Neural progenitor cell (in vitro differentiated cells): ENCODE data around the gene TMEM239. TPM values are rescaled to one million over a fixed set of nuclear protein-coding genes. Genes with fewer than 3 reads are reported as not detected.
A peak's percentile ranks its signal among the peaks of the same experiment; 100 is the strongest.

Source experiments
- DNase-seq: peaks from one replicate; pipeline ENCODE4 v3.0.0-alpha.2; 2016; ENCODE audit warnings: low spot score
- H2AFZ ChIP-seq: fragments of 200-600 bp; sonication (generic); replicated peaks from 2 replicates; pipeline ENCODE4 v1.6.1; 2016; ENCODE audit warnings: antibody characterized with exemption
- H3F3A ChIP-seq: fragments of 200-600 bp; sonication (generic); 2 replicates; pipeline ENCODE4 v1.6.1; 2016; ENCODE audit warnings: antibody characterized with exemption, low read depth
- H3K27ac ChIP-seq: fragments of 200-600 bp; sonication (generic); 2 replicates; pipeline ENCODE4 v1.5.1; 2016; ENCODE audit warnings: mild to moderate bottlenecking
- H3K27me3 ChIP-seq: fragments of 200-600 bp; sonication (generic); 2 replicates; pipeline ENCODE4 v1.6.1; 2016; ENCODE audit warnings: mild to moderate bottlenecking, moderate library complexity
- H3K36me3 ChIP-seq: fragments of 200-600 bp; sonication (generic); 2 replicates; pipeline ENCODE4 v1.5.1; 2016
- H3K4me1 ChIP-seq: fragments of 200-600 bp; sonication (generic); 2 replicates; pipeline ENCODE4 v1.6.1; 2016; ENCODE audit warnings: mixed run types
- H3K4me2 ChIP-seq: fragments of 200-600 bp; sonication (generic); 2 replicates; pipeline ENCODE4 v1.6.1; 2016
- H3K4me3 ChIP-seq: fragments of 200-600 bp; sonication (generic); 2 replicates; pipeline ENCODE4 v1.5.1; 2016
- H3K79me2 ChIP-seq: fragments of 200-600 bp; sonication (generic); 2 replicates; pipeline ENCODE4 v1.6.1; 2016; ENCODE audit warnings: low read depth
- H3K9ac ChIP-seq: fragments of 200-600 bp; sonication (generic); 2 replicates; pipeline ENCODE4 v1.6.1; 2016
- H3K9me3 ChIP-seq: fragments of 200-600 bp; sonication (generic); 2 replicates; pipeline ENCODE4 v1.5.1; 2016; ENCODE audit warnings: low read depth
- H4K20me1 ChIP-seq: fragments of 200-600 bp; sonication (generic); 2 replicates; pipeline ENCODE4 v1.6.1; 2016; ENCODE audit warnings: low read depth
- H3K27ac Mint-ChIP-seq: 3 replicates; pipeline ENCODE4 v1.8.0; 2021; ENCODE audit warnings: mixed read lengths
- H3K27me3 Mint-ChIP-seq: 2 replicates; pipeline ENCODE4 v1.8.0; 2022; ENCODE audit warnings: low read depth, mild to moderate bottlenecking, inconsistent platforms, moderate library complexity, mixed read lengths; ENCODE audit not compliant: insufficient read depth
- H3K36me3 Mint-ChIP-seq: 3 replicates; pipeline ENCODE4 v1.8.0; 2021; ENCODE audit warnings: mixed read lengths
- H3K4me1 Mint-ChIP-seq: 3 replicates; pipeline ENCODE4 v1.8.0; 2021; ENCODE audit warnings: mixed read lengths
- H3K4me3 Mint-ChIP-seq: 3 replicates; pipeline ENCODE4 v1.8.0; 2021; ENCODE audit warnings: mild to moderate bottlenecking, moderate library complexity, mixed read lengths
- H3K9me3 Mint-ChIP-seq: 3 replicates; pipeline ENCODE4 v1.8.0; 2020; ENCODE audit warnings: mixed read lengths
- EZH2 ChIP-seq: fragments of 200-600 bp; sonication (generic); IDR thresholded peaks from 2 replicates; pipeline ENCODE4 v1.6.1; 2017; ENCODE audit warnings: antibody characterized with exemption, mild to moderate bottlenecking, moderate library complexity
- EZH2phosphoT487 ChIP-seq: fragments of 200-600 bp; sonication (generic); IDR thresholded peaks from 2 replicates; pipeline ENCODE4 v1.6.1; 2017; ENCODE audit warnings: antibody characterized with exemption
- total RNA-seq: library from RNA; depleted of rRNA; stranded (reverse); fragments of >200 nt; gene quantifications from 2 replicates; pipeline ENCODE4 v1.2.3, GENCODE V29; 2015; ENCODE audit warnings: low replicate concordance
- TF ChIP-seq, protein P1 (sequence below): fragments of 200-600 bp; sonication (generic); IDR thresholded peaks from 2 replicates; pipeline ENCODE4 v1.5.1; 2017; ENCODE audit warnings: antibody characterized with exemption, mild to moderate bottlenecking

The TMEM239 gene
- total RNA-seq, 1 donor from 2014 or later = not detected

DNA sequence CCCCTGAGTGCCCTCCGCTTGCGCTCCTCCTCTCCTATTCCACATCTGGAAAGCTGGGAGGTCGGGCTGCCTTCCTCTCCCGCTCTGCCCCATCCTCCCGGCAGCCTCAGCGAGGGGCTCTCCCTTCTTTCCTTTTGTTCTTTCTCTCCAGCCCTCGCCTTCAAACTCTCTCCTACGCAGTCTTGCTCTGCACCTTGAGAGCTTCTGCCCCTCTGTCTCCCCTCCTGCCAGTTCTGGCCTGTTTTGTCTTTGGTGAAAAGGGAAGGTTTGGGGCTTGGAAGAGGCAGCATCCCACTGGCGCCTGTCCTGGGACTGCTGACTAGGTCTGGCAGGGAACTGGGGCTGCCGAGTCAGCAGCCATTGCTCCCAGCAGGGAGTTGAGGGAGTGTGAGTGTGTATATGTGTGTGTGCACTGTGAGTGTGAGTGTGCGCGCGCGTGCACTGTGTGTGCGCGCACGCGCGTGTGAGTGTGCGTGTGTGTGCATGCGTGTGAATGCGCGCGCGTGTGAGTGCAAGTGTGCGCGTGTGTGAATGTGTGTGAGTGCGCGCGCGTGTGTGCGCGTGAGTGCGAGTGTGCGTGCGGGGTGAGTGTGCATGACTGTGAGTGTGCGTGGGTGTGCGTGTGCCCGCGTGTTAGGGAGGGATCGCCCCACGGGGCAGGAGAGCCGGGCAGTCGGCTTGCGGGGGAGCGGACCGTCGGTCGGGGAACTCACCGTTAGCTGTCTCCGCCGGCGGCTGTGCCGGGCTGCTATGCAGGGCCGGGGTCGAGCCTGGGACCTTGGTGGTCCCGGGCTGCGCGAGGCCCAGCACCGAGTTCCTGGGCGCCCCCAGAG, 16.3 kb upstream of the TMEM239 start:
- H3K27me3 ChIP-seq = peaks cover 41% of the 10 kb centered on the region
- H3K27ac ChIP-seq = peak overlapping the region; percentile 50
- DNase-seq = peak; percentile 66
- Mint-ChIP-seq H3K4me3 (peak overlapping the region; percentile 98), H3K4me1 (peaks cover 32% of the 10 kb centered on the region), H3K27ac (peak overlapping the region; percentile 99), H3K27me3 (peaks cover 12% of the 10 kb centered on the region), H3K36me3 (peaks cover 15% of the 10 kb centered on the region), H3K9me3 (no peaks in the 10 kb centered on the region)
- H3F3A ChIP-seq = peaks cover 23% of the 10 kb centered on the region
- H3K4me2 ChIP-seq = peak overlapping the region; percentile 80
- peak overlapping the region; percentile 92 for H2AFZ ChIP-seq
- peaks cover 12% of the 10 kb centered on the region for H3K79me2 ChIP-seq
- no peaks in the 10 kb centered on the region for H4K20me1 ChIP-seq
- no peak overlapping the region for H3K9ac ChIP-seq
- no peaks in the 10 kb centered on the region for H3K9me3 ChIP-seq
- H3K4me3 ChIP-seq = peak overlapping the region; percentile 68
- no peaks in the 10 kb centered on the region for H3K36me3 ChIP-seq
- H3K4me1 ChIP-seq = peaks cover 15% of the 10 kb centered on the region
- TF ChIP-seq EZH2 = no peak
- TF ChIP-seq, protein P1, sequence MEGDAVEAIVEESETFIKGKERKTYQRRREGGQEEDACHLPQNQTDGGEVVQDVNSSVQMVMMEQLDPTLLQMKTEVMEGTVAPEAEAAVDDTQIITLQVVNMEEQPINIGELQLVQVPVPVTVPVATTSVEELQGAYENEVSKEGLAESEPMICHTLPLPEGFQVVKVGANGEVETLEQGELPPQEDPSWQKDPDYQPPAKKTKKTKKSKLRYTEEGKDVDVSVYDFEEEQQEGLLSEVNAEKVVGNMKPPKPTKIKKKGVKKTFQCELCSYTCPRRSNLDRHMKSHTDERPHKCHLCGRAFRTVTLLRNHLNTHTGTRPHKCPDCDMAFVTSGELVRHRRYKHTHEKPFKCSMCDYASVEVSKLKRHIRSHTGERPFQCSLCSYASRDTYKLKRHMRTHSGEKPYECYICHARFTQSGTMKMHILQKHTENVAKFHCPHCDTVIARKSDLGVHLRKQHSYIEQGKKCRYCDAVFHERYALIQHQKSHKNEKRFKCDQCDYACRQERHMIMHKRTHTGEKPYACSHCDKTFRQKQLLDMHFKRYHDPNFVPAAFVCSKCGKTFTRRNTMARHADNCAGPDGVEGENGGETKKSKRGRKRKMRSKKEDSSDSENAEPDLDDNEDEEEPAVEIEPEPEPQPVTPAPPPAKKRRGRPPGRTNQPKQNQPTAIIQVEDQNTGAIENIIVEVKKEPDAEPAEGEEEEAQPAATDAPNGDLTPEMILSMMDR = no peak
- TF ChIP-seq EZH2phosphoT487 = no peak

DNA sequence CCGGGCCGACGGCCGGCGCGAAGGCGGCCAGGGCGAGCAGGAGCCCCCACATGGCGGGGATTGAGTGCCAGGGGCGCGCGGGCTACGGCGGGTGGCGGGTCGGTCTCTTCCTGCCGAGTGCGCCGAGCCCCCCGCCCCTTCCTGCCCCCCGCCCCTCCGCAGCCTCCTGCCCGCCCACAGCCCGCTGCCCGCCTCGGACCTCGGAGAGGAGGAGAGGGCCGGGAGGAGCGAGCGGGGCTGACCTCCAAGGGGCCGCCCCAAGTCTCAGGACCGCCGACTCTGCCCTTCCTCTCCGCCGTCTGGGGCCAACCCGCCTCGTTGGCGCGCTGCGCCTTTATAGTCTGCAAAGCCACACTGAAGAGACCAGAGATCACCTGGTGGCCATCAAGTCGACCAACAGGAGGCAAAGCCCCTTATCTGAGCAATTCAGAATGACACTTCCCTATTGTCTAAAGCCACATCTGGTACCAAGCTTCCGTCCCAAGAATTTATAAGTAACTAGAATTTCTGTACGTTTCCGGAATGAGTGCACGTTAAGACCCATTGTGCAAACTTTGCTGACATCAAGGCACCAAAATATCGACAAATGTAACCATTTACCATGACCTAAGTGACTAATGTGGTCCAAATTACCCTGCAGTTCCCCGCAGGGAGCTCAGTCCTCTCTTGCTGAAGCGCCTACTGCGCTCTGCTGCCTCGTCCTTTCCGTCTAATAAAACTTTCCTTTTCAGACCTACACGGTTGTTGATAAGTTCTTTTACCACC, 15.5 kb upstream of the TMEM239 start, which contains the start of gene CPXM1:
CPXM1 (minus strand) TSS at position 107 of the 765 bp plus-strand sequence; CDS start at position 52, 55 bp downstream.
- peak within 1 kb of the TSS; percentile 50 for H3K27ac ChIP-seq
- Mint-ChIP-seq H3K9me3 (no peaks in the 10 kb centered on the region), H3K36me3 (peaks cover 15% of the 10 kb centered on the region), H3K4me3 (peak within 1 kb of the TSS; percentile 98), H3K27me3 (peaks cover 16% of the 10 kb centered on the region), H3K4me1 (peaks cover 32% of the 10 kb centered on the region), H3K27ac (peak within 1 kb of the TSS; percentile 99)
- H3K27me3 ChIP-seq = peaks cover 49% of the 10 kb centered on the region
- peaks cover 15% of the 10 kb centered on the region for H3K4me1 ChIP-seq
- peaks cover 12% of the 10 kb centered on the region for H3K79me2 ChIP-seq
- DNase-seq = peak; percentile 90
- no peaks in the 10 kb centered on the region for H3K36me3 ChIP-seq
- H4K20me1 ChIP-seq = no peaks in the 10 kb centered on the region
- TF ChIP-seq EZH2 = peak; percentile 42
- TF ChIP-seq EZH2phosphoT487 = peak; percentile 33
- TF ChIP-seq, protein P1 = peak; percentile 31
- H3K9ac ChIP-seq = no peak within 1 kb of the TSS
- no peaks in the 10 kb centered on the region for H3K9me3 ChIP-seq
- H2AFZ ChIP-seq = peak within 1 kb of the TSS; percentile 92
- peak within 1 kb of the TSS; percentile 68 for H3K4me3 ChIP-seq
- H3K4me2 ChIP-seq = peak within 1 kb of the TSS; percentile 80
- H3F3A ChIP-seq = peaks cover 23% of the 10 kb centered on the region

DNA sequence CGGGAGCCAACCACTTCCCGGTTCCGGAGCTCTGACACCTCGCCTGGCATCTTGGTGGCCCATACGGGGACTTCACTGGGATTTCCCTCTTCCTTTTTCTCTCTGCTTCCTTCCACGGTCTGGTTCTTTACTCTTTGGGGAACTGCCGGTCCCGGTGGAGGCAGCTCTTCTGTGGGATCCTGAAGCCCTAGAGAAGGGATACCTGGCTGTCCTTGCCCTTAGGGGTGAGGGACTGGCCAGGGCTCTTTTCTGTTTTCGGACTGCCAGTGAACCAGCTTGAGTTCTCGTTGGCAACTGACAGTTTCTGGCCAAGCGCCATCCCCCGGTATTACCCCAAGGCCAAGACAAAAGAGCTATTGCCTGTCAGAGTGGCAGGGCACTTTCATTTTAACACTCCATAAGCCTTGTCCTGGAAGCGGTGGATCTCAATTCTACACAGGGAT, 14.9 kb upstream of the TMEM239 start:
- peak overlapping the region; percentile 76 for H3K27ac Mint-ChIP-seq
- H3K36me3 Mint-ChIP-seq = peaks cover 15% of the 10 kb centered on the region
- H3K4me2 ChIP-seq = peak overlapping the region; percentile 80
- H3F3A ChIP-seq = peaks cover 23% of the 10 kb centered on the region
- no peaks in the 10 kb centered on the region for H4K20me1 ChIP-seq
- H3K79me2 ChIP-seq = peaks cover 12% of the 10 kb centered on the region
- H3K27me3 Mint-ChIP-seq = peaks cover 22% of the 10 kb centered on the region
- peaks cover 37% of the 10 kb centered on the region for H3K4me1 Mint-ChIP-seq
- H3K36me3 ChIP-seq = no peaks in the 10 kb centered on the region
- no peak overlapping the region for H3K27ac ChIP-seq
- H3K4me3 ChIP-seq = peak overlapping the region; percentile 68
- no peaks in the 10 kb centered on the region for H3K9me3 ChIP-seq
- DNase-seq = peak; percentile 15
- H3K4me1 ChIP-seq = peaks cover 15% of the 10 kb centered on the region
- H2AFZ ChIP-seq = peak overlapping the region; percentile 92
- peaks cover 55% of the 10 kb centered on the region for H3K27me3 ChIP-seq
- peak overlapping the region; percentile 96 for H3K4me3 Mint-ChIP-seq
- TF ChIP-seq EZH2phosphoT487 = no peak
- TF ChIP-seq, protein P1 = no peak
- TF ChIP-seq EZH2 = no peak
- no peak overlapping the region for H3K9ac ChIP-seq
- H3K9me3 Mint-ChIP-seq = peaks cover 4% of the 10 kb centered on the region
